Adrenal gland (tissue), 12 donors: ENCODE results near the gene STARD5. TPM values are rescaled to one million over a fixed set of nuclear protein-coding genes. Genes with fewer than 3 reads are reported as not detected.
A peak's percentile ranks its signal among the peaks of the same experiment; 100 is the strongest.

ENCODE experiments used
- DNase-seq, 7 donors: peaks; one replicate each; pipeline ENCODE4 v3.0.0-alpha.2; 2019 to 2020
- H3K27ac ChIP-seq, 5 donors: fragments of 200-600 bp; sonication (generic) in 4 of 5; 1 replicate in 3 of 5; 2 replicates in 2 of 5; pipeline versions ENCODE4 v1.5.1 to v1.8.0; 2016 to 2020; ENCODE audit warnings: mild to moderate bottlenecking in 1 of 5
- H3K27me3 ChIP-seq: fragments of 200-600 bp; 2 replicates; pipeline ENCODE4 v1.8.0; 2021
- H3K36me3 ChIP-seq, 2 donors: fragments of 200-600 bp; replicated peaks in 1 of 2; 1 replicate in 1 of 2; 2 replicates in 1 of 2; pipeline versions ENCODE4 v1.5.1 to v1.8.0; 2018 to 2022
- H3K4me1 ChIP-seq, 2 donors: fragments of 200-600 bp; replicated peaks in 1 of 2; 1 replicate in 1 of 2; 2 replicates in 1 of 2; pipeline versions ENCODE4 v1.5.1 to v1.8.0; 2018 to 2021
- H3K4me3 ChIP-seq, 4 donors: fragments of 200-600 bp; sonication (generic) in 3 of 4; one replicate each; pipeline ENCODE4 v1.5.1; 2016 to 2018
- H3K9me3 ChIP-seq, 3 donors: fragments of 200-600 bp; sonication (generic) in 1 of 3; replicated peaks in 1 of 3; 1 replicate in 2 of 3; 2 replicates in 1 of 3; pipeline versions ENCODE4 v1.5.1 to v1.8.0; 2016 to 2021
- CTCF ChIP-seq, 6 experiments: fragments of 450-650 bp in 4 of 6; fragments of 200-600 bp in 2 of 6; sonication (generic) in 1 of 6; IDR thresholded peaks; 1 replicate in 5 of 6; 2 replicates in 1 of 6; pipeline versions ENCODE4 v1.5.1 to v1.8.0; 2016 to 2021; ENCODE audit warnings: antibody characterized with exemption in 6 of 6, mild to moderate bottlenecking in 2 of 6, moderate library complexity in 1 of 6
- POLR2A ChIP-seq, 2 donors: fragments of 450-650 bp; IDR thresholded peaks; one replicate each; pipeline ENCODE4 v1.6.1; 2017; ENCODE audit warnings: antibody characterized with exemption in 2 of 2, mild to moderate bottlenecking in 2 of 2, moderate library complexity in 1 of 2
- WGBS, 4 donors: extraction: QIAGEN DNeasy Blood & Tissue Kit in 2 of 4; methylation state at CpG; one replicate each; pipeline versions ENCODE4 v1.1.5 to v1.1.7; 2013 to 2017; 5-methylcytosine and 5-hydroxymethylcytosine counted together
- intact Hi-C, 2 donors: fragments of 100-400 bp; cut with DNase I; formaldehyde crosslinking; loops; one replicate each; pipeline versions ENCODE4 v1.14.1 to v1.15.0; 2022 to 2023
- polyA plus RNA-seq, 3 donors: library from polyadenylated mRNA; stranded (reverse); fragments of 200-250 nt in 2 of 3; fragments of 350-450 nt in 1 of 3; fragmentation: Illumina TruSeq in 1 of 3; extraction: RNeasy Lipid Tissue Mini Kit (QIAGEN cat#74804) in 1 of 3; gene quantifications; one replicate each; pipeline ENCODE4 v1.2.3, GENCODE V29; 2013 to 2014
- total RNA-seq, 9 donors: library from RNA; depleted of rRNA in 4 of 9; stranded (reverse); fragments of >200 nt in 4 of 9; fragments of 120-200 nt in 1 of 9; fragmentation: NEBNext Ultra II Directional in 1 of 9; extraction: Animal tissue kit (Norgen Biotek cat#: 25700) in 1 of 9; gene quantifications; one replicate each; pipeline versions ENCODE4 v1.1.0 to v1.2.4, GENCODE V29; 2013 to 2023
- donor health status: healthy with polysubstance abuse.
- donor health status: Bipolar disorder and iron deficiency.
- donor health status: DM: yes; HTN: yes; CAD: no.
- donor health status: DM: no; HTN: no; CAD: no.
- donor health status: DM: no; HTN: no; CAD: no.
- donor health status: DM: yes; HTN: yes; CAD: no.

The STARD5 gene
- total and polyA plus RNA-seq, 12 donors: 0.97 to 6.1 (median 3.5) TPM

GRCh38 chr15:81296673-81297072 lies 27.3 kb downstream of the STARD5 start:
- TF ChIP-seq CTCF (IDR thresholded peaks at IDR 0.05) (no peak), POLR2A (IDR thresholded peaks at IDR 0.05) (no peak)
- H3K27ac ChIP-seq: peak overlapping the region in 3 of 5 donors; percentile 24 to 76 (median 71)
- intact Hi-C loops: no loop called here
- no peaks in the 10 kb centered on the region for H3K9me3 ChIP-seq
- peaks cover 0 to 18% of the 10 kb centered on the region in 2 donors for H3K4me1 ChIP-seq
- H3K36me3 ChIP-seq: no peaks in the 10 kb centered on the region
- peak overlapping the region in 1 of 4 donors; percentile 35 for H3K4me3 ChIP-seq
- 55 to 77% (median 67%) methylated on average over 11 of the region's 11 CpGs for WGBS, 4 donors
- DNase-seq: peak in 6 of 7 donors; percentile 34 to 73 (median 56)
- peaks cover 3% of the 10 kb centered on the region for H3K27me3 ChIP-seq

GRCh38 chr15:81296186-81296585 lies 27.8 kb downstream of the STARD5 start:
- 63 to 74% (median 66%) methylated on average over 2 of the region's 2 CpGs for WGBS, 4 donors
- Histone ChIP-seq H3K27me3 (peaks cover 3% of the 10 kb centered on the region), H3K4me1 (peaks cover 0 to 18% of the 10 kb centered on the region in 2 donors), H3K9me3 (no peaks in the 10 kb centered on the region), H3K27ac (peak overlapping the region in 3 of 5 donors; percentile 24 to 76 (median 71)), H3K36me3 (no peaks in the 10 kb centered on the region), H3K4me3 (no peak overlapping the region)
- TF ChIP-seq CTCF (IDR thresholded peaks at IDR 0.05) (no peak), POLR2A (IDR thresholded peaks at IDR 0.05) (no peak)
- intact Hi-C loops: no loop called here
- DNase-seq: no peak

GRCh38 chr15:81295486-81296121 lies 28.3 kb downstream of the STARD5 start:
- Histone ChIP-seq H3K36me3 (no peaks in the 10 kb centered on the region), H3K4me1 (peaks cover 0 to 18% of the 10 kb centered on the region in 2 donors), H3K9me3 (no peaks in the 10 kb centered on the region), H3K4me3 (no peak overlapping the region), H3K27me3 (peaks cover 3% of the 10 kb centered on the region), H3K27ac (peak overlapping the region in 1 of 5 donors; percentile 71)
- intact Hi-C loops: no loop called here
- WGBS, 4 donors: 57 to 70% (median 67%) methylated on average over 5 of the region's 5 CpGs
- DNase-seq: no peak
- TF ChIP-seq POLR2A (IDR thresholded peaks at IDR 0.05) (no peak), CTCF (IDR thresholded peaks at IDR 0.05) (no peak)

GRCh38 chr15:81294516-81294880 lies 29.4 kb downstream of the STARD5 start:
- Histone ChIP-seq H3K4me3 (no peak overlapping the region), H3K4me1 (peaks cover 0 to 18% of the 10 kb centered on the region in 2 donors), H3K27me3 (no peaks in the 10 kb centered on the region), H3K9me3 (no peaks in the 10 kb centered on the region), H3K36me3 (no peaks in the 10 kb centered on the region), H3K27ac (peak overlapping the region in 1 of 5 donors; percentile 37)
- intact Hi-C loops: no loop called here
- no peak for TF ChIP-seq POLR2A (IDR thresholded peaks at IDR 0.05)
- no peak for TF ChIP-seq CTCF (IDR thresholded peaks at IDR 0.05)
- 25 to 43% (median 40%) methylated on average over 6 of the region's 6 CpGs for WGBS, 4 donors
- no peak for DNase-seq
